NCI-H345 treated with DMSO at 0.1 percent for 48 hours (cell line): ENCODE data around the gene SLC35E4.
"Not testable (repeated sequence)": the region's sequence is repeated elsewhere in the genome, so short reads cannot be mapped to it uniquely, and the experiment has no call there.

Experiments
- DNase-seq: peaks from one replicate; lab custom pipeline; 2025; ENCODE audit not compliant: unreplicated experiment; lab: John Stamatoyannopoulos, UW

SLC35E4 gene, protein sequence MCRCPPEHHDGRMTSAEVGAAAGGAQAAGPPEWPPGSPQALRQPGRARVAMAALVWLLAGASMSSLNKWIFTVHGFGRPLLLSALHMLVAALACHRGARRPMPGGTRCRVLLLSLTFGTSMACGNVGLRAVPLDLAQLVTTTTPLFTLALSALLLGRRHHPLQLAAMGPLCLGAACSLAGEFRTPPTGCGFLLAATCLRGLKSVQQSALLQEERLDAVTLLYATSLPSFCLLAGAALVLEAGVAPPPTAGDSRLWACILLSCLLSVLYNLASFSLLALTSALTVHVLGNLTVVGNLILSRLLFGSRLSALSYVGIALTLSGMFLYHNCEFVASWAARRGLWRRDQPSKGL

DNA sequence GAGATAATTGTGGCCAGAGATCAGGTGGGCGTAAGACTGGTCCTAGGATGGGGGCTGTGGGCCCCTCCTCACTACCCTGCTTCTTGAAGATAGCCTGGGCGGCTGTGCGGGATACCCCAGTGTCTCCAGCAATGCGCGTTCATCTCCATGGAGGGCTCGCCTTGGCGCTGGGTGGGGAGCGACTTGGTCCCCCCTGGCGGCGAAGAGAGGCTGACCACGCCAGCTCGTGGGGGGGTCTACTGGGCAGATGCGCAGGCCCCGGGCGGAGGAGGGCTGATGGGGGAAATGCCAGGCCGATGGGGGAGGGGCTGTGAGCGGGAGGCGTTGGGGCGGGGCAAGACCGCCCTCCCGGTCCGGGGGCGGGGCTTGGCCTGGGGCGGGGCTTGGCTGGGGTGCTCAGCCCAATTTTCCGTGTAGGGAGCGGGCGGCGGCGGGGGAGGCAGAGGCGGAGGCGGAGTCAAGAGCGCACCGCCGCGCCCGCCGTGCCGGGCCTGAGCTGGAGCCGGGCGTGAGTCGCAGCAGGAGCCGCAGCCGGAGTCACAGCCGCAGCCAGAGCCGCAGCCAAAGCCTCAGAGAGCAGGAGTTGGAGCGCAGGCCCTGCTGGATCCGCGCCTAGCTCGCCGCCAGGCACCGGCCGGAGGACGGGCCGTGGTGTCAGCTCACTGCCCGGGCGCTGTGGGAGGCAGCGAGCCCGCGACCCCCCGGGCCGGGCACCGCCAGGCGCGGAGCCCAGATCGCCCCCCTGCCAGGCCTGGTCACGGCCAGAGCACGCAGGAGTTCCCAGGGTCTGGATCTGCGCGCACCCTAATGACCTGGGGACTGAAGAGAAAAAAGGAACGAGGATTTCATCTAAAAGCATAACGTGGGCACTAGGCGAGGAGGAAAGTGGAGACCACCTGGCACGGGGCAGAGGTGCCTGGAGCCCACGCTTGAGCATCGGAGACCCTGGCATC is at the start of gene SLC35E4:
Gene SLC35E4 (plus strand): TSS at position 509 of the 953 bp plus-strand sequence. CDS start 670 bp downstream, outside the sequence.
- DNase-seq, result peak; percentile 10

DNA sequence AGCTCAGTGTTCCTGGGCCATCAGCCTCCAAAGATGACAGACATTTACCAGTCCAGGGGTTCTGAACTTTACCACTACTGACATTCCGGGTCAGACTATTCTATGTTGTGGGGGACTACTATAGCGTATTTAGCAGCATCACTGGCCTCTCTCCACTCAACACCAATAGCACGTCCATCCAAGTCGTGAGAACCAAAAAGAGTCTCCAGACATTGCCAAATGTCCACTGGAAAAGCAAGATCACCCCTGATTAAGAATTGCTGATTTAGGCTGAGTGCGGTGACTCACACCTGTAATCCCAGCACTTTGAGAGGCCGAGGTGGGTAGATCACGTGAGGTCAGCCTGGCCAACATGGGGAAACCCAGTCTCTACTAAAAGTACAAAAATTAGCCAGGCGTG is 49.2 kb upstream of the SLC35E4 start:
- DNase-seq, result no peak

DNA sequence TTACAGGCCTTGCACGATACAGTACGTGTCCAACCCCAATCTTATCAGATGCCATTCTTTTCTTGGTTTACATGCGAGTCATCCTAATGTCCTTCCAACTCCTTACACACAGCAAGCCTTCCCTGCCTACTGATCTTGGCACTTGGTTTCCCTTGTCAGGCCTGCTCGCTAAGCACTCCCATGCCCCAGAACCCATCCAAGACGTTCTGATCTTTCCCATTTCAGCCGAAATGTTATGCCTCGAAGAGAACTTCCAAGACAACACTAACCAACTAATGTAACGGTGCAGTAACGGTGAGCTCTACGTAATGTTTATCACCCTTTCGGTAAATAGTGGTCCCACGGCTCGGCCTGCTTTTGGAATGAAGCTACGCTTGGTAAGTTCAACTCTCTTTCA is 44.4 kb upstream of the SLC35E4 start:
- no peak for DNase-seq

DNA sequence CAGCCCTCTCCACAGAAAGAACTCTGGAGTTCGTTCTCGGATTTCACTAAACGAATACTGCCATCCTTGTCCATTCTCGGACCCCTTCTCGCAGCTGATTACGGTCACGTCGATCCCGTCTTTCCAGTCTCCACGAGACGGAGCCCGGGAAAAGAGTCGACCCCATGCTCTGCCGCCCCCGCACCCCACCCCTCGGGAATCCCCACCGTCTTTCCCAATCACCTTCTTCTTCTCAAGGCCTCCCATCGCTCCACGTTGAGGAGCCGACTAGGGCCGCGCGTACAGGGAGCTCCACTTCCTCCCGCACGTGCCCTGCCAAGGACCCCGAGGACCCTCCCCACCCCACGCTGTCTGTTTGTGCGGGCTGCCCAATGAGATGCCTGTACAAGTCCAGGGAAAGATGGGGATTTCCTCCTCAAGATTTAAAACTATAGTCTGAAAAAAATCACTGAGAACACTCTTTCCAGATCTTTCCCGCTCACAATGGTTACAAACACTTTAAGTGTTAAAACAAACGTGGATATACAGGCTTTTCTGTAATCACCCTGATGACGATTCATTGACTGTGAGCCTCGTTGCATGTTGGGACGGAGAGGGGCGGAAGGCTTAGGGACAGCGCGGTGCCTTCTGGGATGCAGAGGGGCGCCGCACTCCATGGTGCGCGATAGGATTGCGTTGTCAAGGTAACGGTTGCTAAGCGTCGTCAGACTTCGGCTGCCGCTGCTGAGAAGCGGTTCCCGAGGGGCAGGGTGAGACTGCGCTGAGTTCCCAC is 43.8 kb upstream of the SLC35E4 start, which contains the start of gene PES1:
Gene PES1 (minus strand): TSS at position 323 of the 772 bp plus-strand sequence. CDS start 77 bp downstream, at position 246.
- DNase-seq, result peak; percentile 93

DNA sequence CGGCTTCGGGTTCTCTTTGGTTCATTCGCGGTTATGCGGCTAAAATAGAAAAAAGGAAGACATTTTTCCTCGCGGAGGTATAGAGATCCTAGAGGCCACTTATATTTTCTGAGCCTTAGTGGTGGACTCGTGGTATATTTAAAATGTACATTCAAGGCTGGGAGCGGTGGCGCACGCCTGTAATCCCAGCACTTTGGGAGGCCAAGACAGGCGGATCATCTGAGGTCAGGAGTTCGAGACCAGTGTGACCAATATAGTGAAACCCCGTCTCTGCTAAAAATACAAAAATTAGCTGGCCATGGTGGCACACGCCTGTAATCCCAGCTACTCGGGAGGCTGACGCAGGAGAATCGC is 43.2 kb upstream of the SLC35E4 start:
- DNase-seq, result not testable (repeated sequence)

DNA sequence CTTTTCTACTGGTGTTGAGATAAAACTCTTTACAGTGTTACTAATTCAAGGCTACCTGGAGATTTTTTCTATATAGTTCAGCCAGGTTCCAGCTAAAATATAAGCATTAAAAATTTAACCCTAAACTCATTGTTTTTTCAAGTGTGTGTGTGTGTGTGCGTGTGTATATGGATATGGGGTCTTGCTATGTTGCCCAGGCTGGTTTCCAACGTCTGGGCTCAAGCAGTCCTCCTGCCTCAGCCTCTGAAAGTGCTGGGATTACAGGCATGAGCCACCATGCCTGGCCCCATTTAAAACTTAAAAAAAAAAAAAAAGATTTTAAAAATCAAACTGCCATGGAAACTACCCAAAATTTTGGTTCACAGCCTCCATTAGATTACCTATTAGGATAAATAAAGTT is 39.4 kb upstream of the SLC35E4 start:
- no peak for DNase-seq

DNA sequence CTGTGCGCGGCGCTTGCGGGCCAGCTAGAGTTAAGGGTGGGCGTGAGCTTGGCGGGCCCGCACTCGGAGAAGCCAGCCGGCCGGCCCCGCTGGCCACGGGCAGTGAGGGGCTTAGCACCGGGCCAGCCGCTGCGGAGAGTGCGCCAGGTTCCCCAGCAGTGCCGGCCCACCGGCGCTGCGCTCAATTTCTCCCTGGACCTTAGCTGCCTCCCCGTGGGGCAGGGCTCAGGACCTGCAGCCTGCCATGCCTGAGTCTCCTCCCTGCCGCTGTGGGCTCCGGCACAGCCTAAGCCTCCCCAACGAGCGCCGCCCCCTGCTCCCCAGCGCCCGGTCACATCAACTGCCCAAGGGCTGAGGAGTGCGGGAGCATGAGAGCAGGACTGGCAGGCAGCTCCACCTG is 38.7 kb upstream of the SLC35E4 start:
- DNase-seq, result no peak

DNA sequence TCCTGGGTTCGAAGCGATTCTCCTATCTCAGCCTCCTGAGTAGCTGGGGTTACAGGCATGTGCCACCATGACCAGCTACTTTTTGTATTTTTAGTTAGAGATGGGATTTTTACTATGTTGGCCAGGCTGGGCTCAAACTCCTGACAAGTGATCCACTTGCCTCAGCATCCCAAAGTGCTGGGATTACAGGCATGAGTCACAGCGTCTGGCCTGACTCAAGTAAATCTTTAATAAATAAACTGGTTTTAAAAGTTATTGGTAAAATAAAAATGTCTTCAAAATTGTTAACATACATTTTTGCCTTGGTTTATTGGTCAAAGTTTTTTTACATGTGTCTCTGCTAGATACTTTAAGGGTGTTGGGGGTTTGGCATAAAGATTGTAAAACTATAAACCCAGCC is 36.6 kb upstream of the SLC35E4 start:
- no peak for DNase-seq

DNA sequence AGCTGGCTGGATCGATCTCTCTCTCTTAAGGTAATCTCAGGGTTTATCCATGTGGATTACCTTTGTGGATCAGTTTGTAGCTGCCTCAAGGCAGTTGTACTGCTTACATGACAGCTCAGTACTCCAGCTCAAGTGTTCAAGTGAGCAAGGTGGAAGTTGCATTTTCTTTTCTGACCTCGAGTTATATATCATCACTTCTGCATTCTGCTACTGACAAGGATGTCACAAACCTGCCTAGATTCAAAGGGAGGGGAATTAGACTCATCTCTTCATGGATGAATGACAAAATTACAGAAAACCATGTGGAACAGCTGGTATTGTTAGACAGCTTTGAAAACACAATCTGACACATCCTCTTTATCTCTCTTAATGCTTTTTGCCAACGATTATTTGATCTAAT is 34.7 kb upstream of the SLC35E4 start:
- no peak for DNase-seq

DNA sequence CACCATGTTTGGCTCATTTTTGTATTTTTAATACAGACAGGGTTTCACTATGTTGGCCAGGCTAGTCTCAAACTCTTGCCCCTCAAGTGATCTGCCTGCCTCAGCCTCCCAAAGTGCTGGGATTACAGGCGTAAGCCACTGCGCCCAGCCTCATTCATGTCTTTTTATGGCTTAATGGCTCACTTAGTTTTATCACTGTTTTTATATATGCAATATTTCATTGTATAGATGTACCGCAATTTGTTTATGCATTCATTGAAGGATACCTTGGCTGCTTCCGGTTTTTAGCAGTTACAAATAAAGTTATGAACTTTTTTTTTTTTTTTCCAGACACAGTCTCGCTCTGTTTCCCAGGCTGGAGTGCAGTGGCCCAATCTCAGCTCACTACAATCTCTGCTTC is 34.1 kb upstream of the SLC35E4 start:
- no peak for DNase-seq

DNA sequence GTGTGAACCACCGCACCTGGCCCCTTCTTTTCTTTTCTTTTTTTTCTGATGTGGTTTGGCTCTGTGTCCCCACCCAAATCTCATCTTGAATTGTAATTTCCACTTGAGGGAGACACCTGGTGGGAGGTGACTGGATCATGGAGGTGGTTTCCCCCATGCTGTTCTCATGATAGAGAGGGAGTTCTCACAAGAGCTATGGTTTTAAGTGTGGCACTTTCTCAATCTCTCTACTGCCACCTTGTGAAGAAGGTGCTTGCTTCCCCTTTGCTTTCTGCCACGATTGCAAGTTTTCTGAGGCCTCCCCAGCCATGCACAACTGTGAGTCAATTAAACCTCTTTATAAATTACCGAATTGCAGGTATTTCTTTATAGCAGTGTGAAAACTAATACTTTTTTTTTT is 33.5 kb upstream of the SLC35E4 start:
- no peak for DNase-seq

DNA sequence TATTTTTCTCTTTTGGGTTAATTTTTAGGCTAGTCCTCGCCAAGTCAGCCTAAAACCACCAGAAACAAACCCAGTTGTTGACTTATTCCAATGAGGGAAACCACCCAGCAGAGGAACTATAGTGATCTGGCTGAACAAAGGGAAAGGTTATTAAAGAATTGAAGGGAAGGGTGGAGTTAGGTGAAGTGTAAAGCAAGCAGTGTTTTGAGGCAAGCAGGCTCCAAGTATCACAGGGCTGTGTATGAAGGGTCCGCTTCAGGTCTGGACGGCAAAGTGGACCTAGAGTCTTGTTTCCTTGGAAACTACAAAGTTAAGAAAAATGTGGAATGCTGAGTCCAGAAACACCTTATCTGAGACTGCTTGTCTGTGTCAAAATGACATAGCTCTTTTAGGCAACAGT is 31.8 kb upstream of the SLC35E4 start:
- DNase-seq, result no peak

DNA sequence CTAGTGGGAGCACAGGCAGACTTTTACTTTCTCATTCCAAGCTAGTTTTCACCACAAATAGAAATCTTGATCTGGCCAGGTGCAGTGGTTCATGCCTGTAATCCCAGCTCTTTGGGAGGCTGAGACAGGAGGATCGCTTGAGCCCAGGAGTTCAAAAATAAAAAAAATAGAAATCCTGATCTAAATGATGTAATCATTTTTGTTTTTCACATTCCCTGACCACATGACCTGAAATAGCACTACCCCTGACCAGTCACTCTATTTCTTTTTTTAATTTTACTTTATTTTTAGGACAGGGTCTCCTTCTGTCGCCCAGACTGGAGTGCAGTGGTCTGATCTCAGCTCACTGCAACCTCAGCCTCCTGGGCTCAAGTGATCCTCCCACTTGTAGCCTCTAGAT is 30.9 kb upstream of the SLC35E4 start:
- no peak for DNase-seq

DNA sequence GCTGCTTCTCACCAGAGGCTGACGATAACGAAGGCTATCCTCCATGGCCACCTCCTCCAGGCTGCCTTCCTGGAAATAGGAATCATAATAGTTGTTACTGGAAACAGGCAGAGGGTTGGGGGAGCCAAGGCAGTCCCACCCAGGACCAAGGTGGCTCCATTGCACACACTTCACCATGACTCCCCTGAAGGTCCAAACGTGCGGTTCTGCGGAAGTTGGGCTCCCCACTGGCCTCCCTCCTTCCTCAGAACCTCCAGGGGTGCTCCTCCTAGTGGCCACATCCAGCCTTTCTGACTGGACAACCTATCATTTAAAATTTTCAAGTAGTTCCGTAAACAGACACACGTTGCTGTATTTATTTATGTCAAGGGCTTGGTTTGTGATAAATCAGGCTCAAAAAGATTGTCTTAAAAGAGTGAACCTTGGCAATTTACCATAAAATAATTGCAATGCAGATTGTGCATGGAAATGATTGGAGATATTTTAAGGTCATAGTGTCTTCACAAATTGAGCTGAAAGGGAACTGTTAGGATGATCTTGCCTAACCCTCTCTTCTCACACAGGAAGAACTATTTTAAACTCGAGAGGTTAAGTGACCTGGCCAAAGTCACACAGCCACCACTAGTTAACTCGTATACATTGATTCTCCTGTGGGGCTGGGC is 30.0 kb upstream of the SLC35E4 start:
- DNase-seq, result peak; percentile 18

DNA sequence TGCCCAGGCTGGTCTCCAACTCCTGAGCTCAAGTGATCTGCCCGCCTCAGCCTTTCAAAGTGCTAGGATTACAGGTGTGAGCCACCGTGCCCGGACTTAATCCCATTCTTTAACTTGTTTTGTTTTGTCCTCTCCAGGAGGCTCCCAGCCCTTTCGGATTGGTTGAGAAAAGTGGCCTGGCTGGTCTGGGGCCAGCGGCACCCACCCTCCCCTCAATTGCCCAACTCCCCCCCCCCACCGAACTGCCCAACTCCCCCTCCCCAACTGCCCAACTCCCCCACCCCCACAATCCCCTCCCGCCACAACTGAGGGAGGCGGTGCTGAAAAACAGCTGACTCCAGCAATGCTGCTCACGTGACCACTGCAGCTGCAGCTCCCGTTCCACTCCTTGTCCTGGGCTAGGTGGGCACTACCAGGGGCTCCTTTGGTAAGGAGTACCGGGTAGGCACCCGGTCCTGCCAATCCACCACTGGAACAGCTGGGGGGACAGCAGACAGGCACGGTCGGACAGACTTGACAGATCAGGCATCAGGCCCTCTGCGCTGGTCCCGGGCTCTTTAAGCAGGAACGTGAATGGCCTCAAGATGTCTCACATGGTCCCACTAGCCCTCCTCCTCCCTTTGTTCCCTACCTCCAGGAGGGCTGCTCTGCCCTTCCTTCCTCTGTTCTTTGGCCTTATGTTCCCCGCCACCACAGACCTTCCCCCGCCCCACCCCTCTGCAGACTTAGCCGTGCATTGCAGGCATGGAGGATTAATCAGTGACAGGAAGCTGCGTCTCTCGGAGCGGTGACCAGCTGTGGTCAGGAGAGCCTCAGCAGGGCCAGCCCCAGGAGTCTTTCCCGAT is 28.9 kb upstream of the SLC35E4 start, which contains the start of gene TCN2:
Gene TCN2 (plus strand): TSS at position 720 of the 845 bp plus-strand sequence. CDS start 158 bp downstream, outside the sequence.
- peak; percentile 38 for DNase-seq

DNA sequence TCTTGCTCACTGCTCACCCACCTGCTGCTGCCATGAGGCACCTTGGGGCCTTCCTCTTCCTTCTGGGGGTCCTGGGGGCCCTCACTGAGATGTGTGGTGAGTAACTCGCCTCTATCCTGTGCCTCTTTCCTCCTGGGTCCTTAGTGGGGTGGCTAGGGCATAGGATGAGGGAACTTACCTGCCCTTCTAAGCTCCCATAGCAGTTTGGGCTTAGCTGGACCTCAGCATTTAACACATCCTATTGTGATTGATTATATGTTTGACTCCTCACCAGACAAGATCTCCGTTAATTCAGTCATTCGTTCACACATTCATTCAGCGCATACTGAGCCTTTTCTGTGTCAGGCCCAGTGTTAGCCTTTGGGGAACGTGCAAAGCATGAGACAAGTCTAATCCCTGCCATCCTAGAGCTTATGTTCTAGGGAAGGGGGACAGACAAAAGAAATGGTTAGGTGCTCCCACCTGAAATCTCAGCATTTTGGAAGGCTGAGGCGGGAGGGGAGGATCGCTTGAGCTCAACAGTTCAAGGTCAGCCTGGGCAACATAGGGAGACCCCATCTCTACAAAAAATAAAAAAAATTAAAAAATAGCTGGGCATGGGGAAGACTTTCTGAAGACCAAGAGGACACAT is 28.2 kb upstream of the SLC35E4 start:
- no peak for DNase-seq

DNA sequence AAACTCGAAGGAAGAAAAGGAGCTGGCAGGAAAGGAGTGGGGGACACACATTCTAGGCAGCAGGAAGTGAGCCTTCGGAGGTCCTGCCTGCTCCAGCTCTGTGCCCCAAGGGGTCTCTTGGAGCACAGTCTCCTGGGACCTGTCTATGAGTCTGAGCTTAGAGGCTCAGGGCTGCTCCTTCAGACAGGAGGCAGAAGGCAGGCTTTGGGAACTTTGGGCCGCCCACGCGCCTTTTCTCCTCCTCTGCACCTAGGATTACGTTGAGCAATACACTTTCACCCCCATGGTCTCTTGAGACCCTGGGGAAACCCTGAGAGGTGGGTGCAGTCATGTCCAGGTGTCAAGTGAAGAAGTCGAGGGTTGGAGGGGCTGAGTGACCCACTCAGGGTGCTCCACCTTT is 27.6 kb upstream of the SLC35E4 start:
- no peak for DNase-seq

DNA sequence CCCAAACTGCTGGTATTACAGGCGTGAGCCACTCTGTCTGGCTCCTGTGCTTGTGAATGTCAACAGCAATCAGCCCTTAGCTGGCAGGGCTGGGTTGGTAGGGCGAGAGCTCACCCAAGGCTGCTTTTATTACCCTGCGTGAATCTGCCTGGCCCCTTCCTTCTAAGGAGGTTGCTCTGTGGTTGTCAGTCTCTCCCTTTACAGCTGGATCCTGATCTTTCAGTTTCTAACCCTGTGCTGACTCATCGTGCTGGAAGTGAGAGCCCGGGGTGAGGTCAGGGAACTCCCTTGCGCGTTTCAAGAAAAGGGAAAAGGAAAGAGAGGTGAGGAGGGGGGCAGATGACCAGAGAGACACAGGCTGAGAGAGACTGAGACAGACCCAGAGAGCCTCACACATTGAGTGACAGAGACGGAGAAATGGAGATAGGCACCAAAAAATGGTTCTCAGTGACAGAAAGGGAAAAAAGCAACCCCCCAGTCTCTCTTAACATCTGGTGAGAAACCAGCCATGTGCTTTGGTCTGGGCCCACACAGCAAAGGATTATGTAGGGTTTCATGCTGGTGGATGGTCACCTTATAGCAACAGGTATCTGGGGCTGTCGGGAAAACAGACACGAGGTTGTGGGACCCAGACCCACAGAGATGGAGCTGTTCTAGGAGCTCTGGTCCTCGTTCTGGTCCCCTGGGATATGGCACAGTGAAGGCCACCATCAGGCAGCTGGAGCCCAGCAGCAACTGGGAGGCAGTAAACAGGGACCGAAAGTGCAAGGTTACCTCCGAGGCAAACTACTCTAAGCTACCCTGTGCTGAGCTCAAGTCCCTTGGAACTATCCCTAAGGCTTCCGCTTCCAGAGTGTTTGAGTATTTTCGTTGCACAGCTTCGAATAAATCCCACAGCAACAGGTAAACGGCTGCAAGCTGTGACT is 26.1 kb upstream of the SLC35E4 start:
- DNase-seq, result no peak
